ENCODE measurements around the gene BEST2. TPM values are rescaled to one million over a fixed set of nuclear protein-coding genes. Genes with fewer than 3 reads are reported as not detected.
"Not testable (repeated sequence)": the region's sequence is repeated elsewhere in the genome, so short reads cannot be mapped to it uniquely, and the experiment has no call there.

BEST2 gene
- total RNA-seq, 1 donor from 2014 or later = not detected

DNA sequence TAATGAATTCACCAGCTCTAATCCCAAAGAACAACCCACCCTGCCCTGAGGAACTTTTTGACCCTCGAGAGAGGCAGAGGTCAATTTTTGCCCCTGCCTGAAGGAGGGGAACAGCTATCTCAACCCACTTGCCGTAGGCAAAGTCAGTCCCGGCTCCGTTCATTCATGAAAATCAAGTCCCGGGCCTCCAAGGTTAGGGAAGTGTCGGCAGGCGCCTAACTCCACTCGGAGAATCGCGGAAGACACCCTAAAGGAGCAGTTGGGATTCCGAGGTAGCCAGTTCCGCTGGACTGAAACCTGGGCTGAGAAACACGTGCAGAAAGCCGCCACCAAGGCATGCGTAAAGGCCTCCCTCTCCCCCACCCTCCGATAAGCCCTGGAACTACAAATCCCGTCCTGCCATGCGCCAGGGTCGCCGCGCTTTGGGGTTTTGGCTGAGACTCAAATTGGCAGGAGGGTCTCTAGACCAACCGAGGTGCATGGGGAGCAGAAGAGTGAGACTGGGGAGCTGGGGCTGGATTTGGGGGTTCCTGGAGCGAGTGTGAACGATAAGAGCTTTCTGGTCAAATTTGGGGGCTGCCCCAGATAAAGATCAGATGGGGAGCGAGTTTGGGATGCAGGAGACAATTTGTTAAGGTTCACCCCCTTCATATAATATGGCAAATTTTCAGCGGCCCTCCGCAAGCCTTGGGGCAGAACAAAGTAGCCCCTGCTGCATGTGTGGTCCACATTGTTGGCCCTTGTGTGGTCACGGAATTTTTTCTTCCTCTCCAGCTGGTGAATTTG is 27.8 kb upstream of the BEST2 start, which contains the start of gene TNPO2:
Gene TNPO2 (minus strand): TSS at position 292 of the 786 bp plus-strand sequence. CDS start 2,955 bp downstream, outside the sequence.
- Mint-ChIP-seq H3K36me3 (ENCODE audit: low read depth) (peaks cover 5% of the 10 kb centered on the region), H3K4me3 (ENCODE audit: unreplicated experiment) (peak within 1 kb of the TSS; percentile 84), H3K27ac (ENCODE audit: unreplicated experiment) (peak within 1 kb of the TSS; percentile 93), H3K27me3 (ENCODE audit: low read depth) (no peaks in the 10 kb centered on the region), H3K4me1 (ENCODE audit: low read depth) (peaks cover 36% of the 10 kb centered on the region), H3K9me3 (ENCODE audit: low read depth) (no peaks in the 10 kb centered on the region)
- TF ChIP-seq, protein P1, sequence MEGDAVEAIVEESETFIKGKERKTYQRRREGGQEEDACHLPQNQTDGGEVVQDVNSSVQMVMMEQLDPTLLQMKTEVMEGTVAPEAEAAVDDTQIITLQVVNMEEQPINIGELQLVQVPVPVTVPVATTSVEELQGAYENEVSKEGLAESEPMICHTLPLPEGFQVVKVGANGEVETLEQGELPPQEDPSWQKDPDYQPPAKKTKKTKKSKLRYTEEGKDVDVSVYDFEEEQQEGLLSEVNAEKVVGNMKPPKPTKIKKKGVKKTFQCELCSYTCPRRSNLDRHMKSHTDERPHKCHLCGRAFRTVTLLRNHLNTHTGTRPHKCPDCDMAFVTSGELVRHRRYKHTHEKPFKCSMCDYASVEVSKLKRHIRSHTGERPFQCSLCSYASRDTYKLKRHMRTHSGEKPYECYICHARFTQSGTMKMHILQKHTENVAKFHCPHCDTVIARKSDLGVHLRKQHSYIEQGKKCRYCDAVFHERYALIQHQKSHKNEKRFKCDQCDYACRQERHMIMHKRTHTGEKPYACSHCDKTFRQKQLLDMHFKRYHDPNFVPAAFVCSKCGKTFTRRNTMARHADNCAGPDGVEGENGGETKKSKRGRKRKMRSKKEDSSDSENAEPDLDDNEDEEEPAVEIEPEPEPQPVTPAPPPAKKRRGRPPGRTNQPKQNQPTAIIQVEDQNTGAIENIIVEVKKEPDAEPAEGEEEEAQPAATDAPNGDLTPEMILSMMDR (IDR thresholded peaks at IDR 0.05) = no peak
- DNase-seq (ENCODE audit: low spot score) = no peak

- not testable (repeated sequence) for DNase-seq (ENCODE audit: low spot score); H3K27me3 Mint-ChIP-seq (ENCODE audit: low read depth); H3K27ac Mint-ChIP-seq (ENCODE audit: unreplicated experiment); H3K9me3 Mint-ChIP-seq (ENCODE audit: low read depth); H3K4me3 Mint-ChIP-seq (ENCODE audit: unreplicated experiment)
- Mint-ChIP-seq H3K4me1 (ENCODE audit: low read depth) (peaks cover 27% of the 10 kb centered on the region), H3K36me3 (ENCODE audit: low read depth) (peaks cover 12% of the 10 kb centered on the region)
These were observed 26.0 kb upstream of the BEST2 start for GRCh38 chr19:12725612-12726011.

- Mint-ChIP-seq H3K4me3 (ENCODE audit: unreplicated experiment) (no peak overlapping the region), H3K36me3 (ENCODE audit: low read depth) (peaks cover 14% of the 10 kb centered on the region), H3K27me3 (ENCODE audit: low read depth) (no peaks in the 10 kb centered on the region), H3K27ac (ENCODE audit: unreplicated experiment) (no peak overlapping the region), H3K9me3 (ENCODE audit: low read depth) (no peaks in the 10 kb centered on the region), H3K4me1 (ENCODE audit: low read depth) (peaks cover 19% of the 10 kb centered on the region)
- no peak for DNase-seq (ENCODE audit: low spot score)
- TF ChIP-seq, protein P1 (IDR thresholded peaks at IDR 0.05) = no peak
These were observed 24.6 kb upstream of the BEST2 start for GRCh38 chr19:12726988-12727316.

DNA sequence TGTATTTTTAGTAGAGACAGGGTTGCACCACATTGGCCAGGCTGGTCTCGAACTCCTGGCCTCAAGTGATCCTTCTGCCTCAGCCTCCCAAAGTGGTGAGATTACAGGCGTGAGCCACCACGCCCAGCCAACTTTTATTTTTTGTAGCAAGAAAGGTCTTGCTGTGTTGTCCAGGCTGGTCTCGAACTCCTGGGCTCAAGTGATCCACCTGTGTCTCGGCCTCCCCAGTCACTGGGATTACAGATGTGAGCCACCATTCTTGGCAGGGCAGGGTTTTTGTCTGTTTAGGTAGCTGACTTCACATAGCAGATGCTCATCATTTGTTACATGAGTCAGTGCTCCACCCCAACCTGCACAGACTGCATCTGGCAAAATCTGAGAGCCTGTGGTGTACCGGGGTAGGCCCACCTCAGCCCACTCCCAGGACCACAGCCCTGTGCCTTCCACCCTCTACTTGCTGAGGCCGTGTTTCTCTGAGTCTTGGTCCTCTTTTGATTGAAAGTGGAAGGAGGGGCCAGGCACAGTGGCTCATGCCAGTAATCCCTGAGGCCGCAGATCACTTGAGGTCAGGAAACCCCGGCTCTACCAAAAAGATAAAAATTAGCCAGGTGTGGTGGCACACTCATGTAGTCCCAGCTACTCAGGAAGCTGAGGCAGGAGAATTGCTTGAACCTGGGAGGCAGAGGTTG is 23.7 kb upstream of the BEST2 start:
- Mint-ChIP-seq H3K9me3 (ENCODE audit: low read depth) (no peaks in the 10 kb centered on the region), H3K4me1 (ENCODE audit: low read depth) (peaks cover 25% of the 10 kb centered on the region), H3K36me3 (ENCODE audit: low read depth) (peaks cover 16% of the 10 kb centered on the region), H3K27ac (ENCODE audit: unreplicated experiment) (no peak overlapping the region), H3K4me3 (ENCODE audit: unreplicated experiment) (no peak overlapping the region), H3K27me3 (ENCODE audit: low read depth) (no peaks in the 10 kb centered on the region)
- TF ChIP-seq, protein P1 (IDR thresholded peaks at IDR 0.05) = no peak
- no peak for DNase-seq (ENCODE audit: low spot score)

GRCh38 chr19:12730064-12730463 is 21.5 kb upstream of the BEST2 start:
- TF ChIP-seq, protein P1 (IDR thresholded peaks at IDR 0.05) = no peak
- Mint-ChIP-seq H3K4me3 (ENCODE audit: unreplicated experiment) (no peak overlapping the region), H3K36me3 (ENCODE audit: low read depth) (peaks cover 16% of the 10 kb centered on the region), H3K9me3 (ENCODE audit: low read depth) (no peaks in the 10 kb centered on the region), H3K4me1 (ENCODE audit: low read depth) (peaks cover 20% of the 10 kb centered on the region), H3K27me3 (ENCODE audit: low read depth) (no peaks in the 10 kb centered on the region), H3K27ac (ENCODE audit: unreplicated experiment) (no peak overlapping the region)
- DNase-seq (ENCODE audit: low spot score) = no peak

Data from chondrocyte (in vitro differentiated cells).